Prostate gland (tissue), 2 donors: ENCODE results near the gene SSC5D.
"Not testable (repeated sequence)": the region's sequence is repeated elsewhere in the genome, so short reads cannot be mapped to it uniquely, and the experiment has no call there.

Experiments
- CTCF ChIP-seq, 4 experiments: fragments of 200-600 bp in 2 of 4; fragments of 450-650 bp in 2 of 4; sonication (generic) in 2 of 4; IDR thresholded peaks; 1 replicate in 3 of 4; 2 replicates in 1 of 4; pipeline ENCODE4 v1.5.1; 2016 to 2019; ENCODE audit warnings: antibody characterized with exemption in 4 of 4, mild to moderate bottlenecking in 2 of 4, moderate library complexity in 2 of 4
- POLR2A ChIP-seq: fragments of 450-650 bp; IDR thresholded peaks from one replicate; pipeline ENCODE4 v1.6.1; 2016; ENCODE audit warnings: antibody characterized with exemption, mild to moderate bottlenecking
- POLR2AphosphoS5 ChIP-seq: sonication (generic); formaldehyde crosslinking; IDR thresholded peaks from one replicate; pipeline ENCODE4 v1.6.1; 2017; ENCODE audit warnings: antibody characterized with exemption

GRCh38 chr19:55496820-55497219 lies 8.6 kb downstream of the SSC5D start:
- not testable (repeated sequence) for TF ChIP-seq CTCF (IDR thresholded peaks at IDR 0.05); POLR2AphosphoS5; POLR2A
